GM18858 (cell line): ENCODE measurements around the gene PTPRJ.

ENCODE experiments used
- ATAC-seq: cut with Tn5 transposase; IDR thresholded peaks from one replicate; pipeline ENCODE4 v1.9.1; 2021; ENCODE audit not compliant: unreplicated experiment

PTPRJ gene

GRCh38 chr11:48056325-48057183 lies 76.2 kb downstream of the PTPRJ start:
- ATAC-seq = no peak

DNA sequence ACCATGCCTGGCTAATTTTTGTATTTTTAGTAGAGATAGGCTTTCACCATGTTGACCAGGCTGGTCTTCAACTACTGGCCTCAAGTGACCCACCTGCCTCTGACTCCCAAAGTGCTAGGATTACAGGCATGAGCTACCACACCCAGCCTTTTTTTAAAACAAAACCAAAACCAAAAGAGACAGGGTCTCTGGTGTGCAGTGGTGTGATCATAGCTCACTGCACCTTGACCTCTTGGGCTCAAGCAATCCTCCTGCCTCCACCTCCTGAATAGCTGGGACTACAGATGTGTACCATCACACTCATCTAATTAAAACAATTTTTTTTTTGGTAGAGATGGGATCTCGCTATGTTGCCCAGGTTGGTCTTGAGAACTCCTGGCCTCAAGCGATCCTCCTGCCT lies 77.7 kb downstream of the PTPRJ start:
- ATAC-seq = no peak

DNA sequence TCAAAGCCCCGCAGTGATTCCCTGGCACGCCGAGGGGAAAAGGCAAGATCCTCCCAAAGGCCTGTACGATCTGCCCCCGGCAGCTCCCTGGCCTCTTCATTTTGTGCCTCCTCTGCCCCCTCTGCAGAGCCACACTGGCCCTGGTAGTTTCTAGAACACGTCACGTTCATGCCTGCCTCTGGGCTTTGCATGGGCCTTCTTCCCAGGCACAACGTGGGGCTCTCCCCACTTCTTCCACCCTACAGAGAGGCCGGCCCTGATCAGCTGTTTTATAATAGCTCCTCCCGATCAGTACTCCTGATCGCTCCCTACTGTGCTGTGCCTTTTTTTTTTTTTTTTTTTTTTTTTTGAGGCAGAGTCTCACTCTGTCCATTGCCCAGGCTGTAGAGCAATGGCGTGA lies 78.4 kb downstream of the PTPRJ start:
- ATAC-seq = no peak

GRCh38 chr11:48062649-48063048 lies 82.3 kb downstream of the PTPRJ start:
- ATAC-seq = no peak

- no peak for ATAC-seq
Observed at GRCh38 chr11:48063424-48063978, 83.1 kb downstream of the PTPRJ start.

GRCh38 chr11:48064306-48064705 lies 83.9 kb downstream of the PTPRJ start:
- ATAC-seq = no peak

DNA sequence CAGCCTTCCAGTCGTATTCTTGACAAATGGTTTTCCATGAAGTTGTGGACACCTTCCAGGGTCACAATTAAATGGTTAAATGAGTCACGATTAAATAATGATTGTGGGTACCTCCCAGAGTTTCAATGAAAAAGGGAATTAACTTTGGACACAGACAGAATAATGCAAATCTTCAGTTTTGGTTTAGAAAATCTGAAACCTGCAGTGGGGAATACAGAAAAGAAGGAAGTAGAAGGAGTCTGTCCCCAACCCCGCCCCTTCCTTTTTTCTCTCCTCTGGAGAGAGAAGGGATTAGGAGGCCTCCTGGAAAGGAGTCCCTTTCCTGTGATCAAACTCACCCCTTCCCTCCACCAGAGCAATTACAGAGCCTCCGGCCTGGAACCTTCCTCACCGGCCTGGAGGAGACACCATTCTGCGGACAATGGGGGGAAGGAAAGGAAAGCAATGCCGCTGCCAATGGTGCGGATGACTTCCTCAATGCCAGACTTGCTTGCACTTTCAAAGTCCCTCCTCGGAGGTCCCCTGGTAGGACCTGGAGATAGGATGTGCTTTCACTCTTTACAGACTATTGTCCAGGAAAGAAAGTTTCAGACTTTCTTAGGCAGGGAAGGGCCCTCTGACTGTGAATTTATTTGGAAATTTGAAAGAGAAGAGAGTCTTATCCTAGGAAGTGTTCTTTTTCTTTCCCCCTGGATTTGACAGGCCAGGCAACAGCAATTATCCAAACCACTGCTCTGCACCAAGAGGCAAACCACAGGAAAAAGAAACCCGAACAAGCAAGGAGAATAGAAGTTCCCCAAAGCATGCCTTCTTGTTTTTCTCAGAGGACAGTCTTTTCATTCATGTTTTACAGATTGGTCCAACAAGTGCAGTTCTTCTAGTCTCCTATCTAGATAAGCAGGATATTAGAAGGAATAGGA lies 86.8 kb downstream of the PTPRJ start:
- no peak for ATAC-seq

DNA sequence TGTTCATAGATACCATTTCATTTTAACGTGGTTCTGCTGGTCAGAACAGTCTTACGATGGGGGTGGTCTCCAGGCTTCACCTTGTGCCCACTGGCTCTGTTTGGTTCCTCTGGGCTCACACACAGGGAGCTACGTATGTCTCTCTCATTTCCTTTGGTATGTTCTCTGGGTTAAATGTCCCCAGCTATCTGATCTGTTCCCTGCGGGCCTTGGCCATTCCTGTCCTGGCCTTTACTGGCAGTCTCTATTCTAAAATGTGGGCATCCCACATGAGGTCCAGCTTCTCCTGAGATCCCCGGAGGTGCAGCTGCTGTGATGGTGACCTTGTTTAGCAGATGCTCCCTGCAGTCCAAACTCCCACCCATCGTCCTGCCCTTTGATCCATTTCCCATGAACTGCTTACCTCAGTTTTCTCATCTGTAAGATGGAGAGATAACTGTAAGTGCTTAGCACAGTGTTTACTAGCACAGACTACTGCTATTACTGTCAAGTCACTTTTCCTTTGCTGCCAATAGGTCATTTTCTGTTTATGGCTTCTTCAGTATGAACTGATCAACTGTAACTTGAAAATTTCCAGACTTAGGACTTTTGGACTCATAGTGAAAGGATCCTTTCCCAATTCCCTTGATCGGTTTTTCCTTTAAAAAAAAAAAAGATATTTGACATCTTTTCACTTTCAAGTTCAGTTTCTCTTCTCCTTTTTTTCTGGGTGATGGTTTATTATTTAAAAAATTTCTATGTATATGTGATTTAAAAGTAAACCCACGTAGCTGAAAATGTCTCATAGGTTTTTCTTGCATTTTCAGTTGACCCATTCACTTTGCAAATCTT lies 92.9 kb downstream of the PTPRJ start:
- no peak for ATAC-seq

DNA sequence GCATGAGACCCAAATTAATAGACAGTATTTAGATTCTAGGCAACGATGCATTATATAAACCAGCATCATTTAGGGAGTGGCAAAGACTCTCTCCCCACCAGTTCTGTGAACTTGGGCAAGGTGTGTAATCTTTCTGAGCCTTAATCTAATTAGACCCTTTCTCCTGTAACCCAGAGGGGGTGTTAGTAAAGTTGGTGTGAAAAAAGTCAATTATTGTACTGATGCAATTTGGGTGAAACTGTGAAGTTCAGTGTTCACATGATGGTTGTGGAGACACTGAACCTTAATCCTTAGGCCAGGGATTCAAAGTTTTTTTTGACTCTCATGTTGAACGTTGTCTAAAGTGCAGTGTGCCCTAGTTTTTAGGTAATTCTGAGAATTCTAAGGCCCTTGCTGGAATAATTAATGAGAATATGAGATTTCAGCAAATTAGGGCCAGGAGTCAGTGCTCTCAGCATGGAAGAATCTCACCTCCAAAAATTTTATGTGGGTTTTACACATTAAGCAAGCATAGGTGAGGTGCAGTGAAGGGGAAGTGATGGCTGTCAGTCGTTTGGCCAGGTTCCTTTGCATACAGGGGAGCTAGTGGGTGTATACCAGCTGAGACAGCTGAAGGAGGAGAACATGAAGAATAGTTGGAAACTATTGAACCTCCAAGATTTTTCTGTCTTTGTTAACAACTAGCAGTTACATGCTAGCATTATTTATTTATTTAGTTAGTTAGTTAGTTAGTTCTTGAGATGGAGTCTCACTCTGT lies 94.2 kb downstream of the PTPRJ start:
- no peak for ATAC-seq

- ATAC-seq = no peak
Observed at GRCh38 chr11:48075637-48076036, 95.3 kb downstream of the PTPRJ start.

GRCh38 chr11:48077251-48077650 lies 96.9 kb downstream of the PTPRJ start:
- ATAC-seq = no peak

DNA sequence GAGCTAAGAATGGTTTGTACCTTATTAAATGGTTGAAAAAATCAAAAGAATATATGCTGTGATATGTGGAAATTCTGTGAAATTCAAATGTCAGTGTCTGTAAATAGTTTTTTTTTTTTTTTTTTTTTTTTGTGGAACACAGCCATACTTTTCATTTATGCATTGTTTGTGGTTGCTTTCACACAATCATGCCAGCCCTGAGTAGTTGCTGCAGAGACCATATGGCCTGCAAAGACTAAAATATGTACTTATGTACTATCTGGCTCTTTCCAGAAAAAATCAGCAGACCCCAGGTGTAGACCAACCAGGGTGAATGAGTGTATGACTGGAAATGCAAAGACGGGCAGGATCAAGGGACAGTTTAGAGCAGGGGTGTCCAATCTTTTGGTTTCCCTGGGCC lies 98.3 kb downstream of the PTPRJ start:
- no peak for ATAC-seq

GRCh38 chr11:48079596-48079995 lies 99.2 kb downstream of the PTPRJ start:
- ATAC-seq = no peak

GRCh38 chr11:48080301-48080861 lies 100.0 kb downstream of the PTPRJ start:
- ATAC-seq = no peak

DNA sequence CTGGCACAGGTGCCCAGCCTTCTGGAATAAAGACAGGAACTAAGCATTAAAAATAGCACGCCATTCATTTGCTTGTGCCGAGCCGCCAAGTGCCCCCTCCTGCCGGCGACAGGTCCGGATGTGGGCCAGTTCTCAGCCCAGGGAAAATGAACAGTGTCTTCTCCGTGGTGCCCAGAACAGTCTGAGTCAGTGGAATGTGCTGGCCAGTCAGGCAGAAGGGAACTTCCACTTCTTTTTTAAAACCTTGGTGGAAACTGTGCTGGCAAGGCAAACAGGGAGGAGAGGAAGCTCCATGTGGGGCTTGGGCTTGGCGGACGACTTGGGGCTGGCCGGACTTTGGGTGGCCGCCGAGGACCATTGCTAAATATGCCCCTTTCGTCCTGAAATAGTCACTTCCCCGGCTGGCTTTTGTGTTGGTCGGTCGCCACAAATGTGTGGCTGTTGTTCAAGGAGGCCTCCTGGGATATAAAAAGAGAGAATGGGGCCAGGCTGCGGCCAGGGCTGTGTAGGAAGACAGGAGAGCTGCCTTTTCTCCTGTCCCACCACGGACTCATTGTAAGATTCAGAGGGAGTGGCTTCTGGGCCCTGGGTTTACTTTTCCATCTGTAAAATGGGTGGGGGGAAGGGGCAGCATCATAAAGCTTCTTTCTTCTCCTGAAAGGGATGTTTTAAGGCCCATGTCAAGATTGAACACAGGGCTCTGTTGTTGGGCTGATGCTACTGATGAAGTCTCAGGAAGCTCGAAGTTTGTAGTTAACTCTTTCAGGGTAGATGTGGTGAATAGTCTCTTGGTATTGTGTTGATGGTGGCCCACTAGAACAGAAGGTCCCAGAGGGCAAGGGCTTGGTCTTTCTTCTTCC lies 101.0 kb downstream of the PTPRJ start:
- no peak for ATAC-seq

DNA sequence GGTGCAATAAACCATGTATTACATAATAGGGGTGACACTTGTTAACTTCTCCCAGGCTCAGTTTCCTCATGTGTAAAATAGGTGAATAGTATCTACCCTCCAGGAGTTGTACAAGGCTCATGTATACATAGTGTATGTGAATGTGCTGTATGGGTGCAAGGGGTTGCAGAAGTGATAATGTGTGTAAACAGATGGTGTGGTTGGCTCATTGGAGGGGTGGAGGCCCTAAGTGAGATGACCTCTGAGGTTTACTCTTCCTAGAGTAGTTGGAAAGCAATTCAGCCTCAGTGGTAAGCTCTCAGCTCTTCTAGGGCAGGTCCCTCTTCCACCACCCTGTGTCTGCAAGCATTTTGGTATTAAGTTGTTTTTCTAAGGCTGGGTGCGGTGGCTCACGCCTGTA lies 102.4 kb downstream of the PTPRJ start:
- ATAC-seq = no peak

DNA sequence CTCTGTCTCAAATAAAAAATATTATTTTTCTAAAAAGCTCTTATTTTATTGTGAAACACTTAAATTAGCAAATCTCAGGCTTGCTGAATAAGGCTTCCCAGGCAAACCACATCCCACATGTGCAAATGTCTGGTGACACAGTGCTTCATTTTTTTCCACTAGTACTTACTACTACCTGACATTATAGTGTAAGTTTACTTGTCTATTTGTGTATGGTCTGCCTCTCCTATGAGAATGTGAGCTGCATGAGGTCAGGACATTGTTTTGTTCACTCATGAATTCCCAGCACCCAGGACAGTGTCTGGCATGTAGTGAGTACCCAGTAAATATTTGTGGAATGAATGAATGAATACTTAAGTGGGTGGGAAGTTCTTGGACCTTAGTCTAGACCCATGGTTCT lies 103.1 kb downstream of the PTPRJ start:
- no peak for ATAC-seq

- ATAC-seq = no peak
Observed at GRCh38 chr11:48085688-48086087, 105.3 kb downstream of the PTPRJ start.

GRCh38 chr11:48087422-48087821 lies 107.1 kb downstream of the PTPRJ start:
- no peak for ATAC-seq
